Measurements from ENCODE around the gene KDM6B. TPM values are rescaled to one million over a fixed set of nuclear protein-coding genes. Genes with fewer than 3 reads are reported as not detected.
"Not testable (repeated sequence)": the region's sequence is repeated elsewhere in the genome, so short reads cannot be mapped to it uniquely, and the experiment has no call there.

The KDM6B gene
- polyA plus RNA-seq, 3 donors: 4.6 to 44.6 (median 21.6) TPM

DNA sequence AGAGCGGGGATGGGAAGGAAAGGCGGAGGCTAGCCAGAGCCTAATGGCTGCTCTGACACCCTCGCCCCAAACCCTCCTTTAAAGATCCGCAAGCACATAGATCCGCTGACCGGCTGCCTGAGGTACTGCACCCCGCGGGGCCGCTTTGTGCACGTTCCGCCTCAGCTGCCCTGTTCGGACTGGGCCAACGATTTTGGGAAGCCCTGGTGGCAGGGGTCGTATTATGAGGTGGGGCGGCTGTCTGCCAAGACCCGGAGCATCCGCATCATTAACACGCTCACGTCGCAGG, 24.4 kb downstream of the KDM6B start:
- WGBS, 3 donors: 18 to 48% (median 42%) methylated on average over 20 of the region's 20 CpGs
- peak overlapping the region; percentile 56 for H3K27ac ChIP-seq (ENCODE audit: low read depth, low read length)

DNA sequence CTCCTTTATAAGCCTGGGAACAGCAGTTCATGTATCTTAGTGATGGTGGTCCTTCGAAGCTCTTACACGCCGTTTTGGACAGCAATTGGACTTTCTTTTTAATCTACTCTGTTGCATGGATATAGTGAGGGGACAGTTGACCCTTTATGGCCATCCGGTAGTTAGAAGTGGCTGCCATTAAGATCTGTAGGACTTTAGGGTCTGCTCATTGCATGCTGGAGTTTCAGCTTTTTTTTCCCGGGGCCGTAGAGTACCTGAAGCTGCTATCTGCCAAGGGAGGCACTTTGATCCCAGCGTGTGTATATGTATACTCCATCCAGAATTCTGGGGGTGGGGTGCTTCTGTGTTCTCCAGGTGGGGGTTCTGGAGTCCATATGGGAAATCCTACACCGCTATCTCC, 25.0 kb downstream of the KDM6B start:
- WGBS, 3 donors: 64 to 90% (median 87%) methylated on average over 8 of the region's 8 CpGs

DNA sequence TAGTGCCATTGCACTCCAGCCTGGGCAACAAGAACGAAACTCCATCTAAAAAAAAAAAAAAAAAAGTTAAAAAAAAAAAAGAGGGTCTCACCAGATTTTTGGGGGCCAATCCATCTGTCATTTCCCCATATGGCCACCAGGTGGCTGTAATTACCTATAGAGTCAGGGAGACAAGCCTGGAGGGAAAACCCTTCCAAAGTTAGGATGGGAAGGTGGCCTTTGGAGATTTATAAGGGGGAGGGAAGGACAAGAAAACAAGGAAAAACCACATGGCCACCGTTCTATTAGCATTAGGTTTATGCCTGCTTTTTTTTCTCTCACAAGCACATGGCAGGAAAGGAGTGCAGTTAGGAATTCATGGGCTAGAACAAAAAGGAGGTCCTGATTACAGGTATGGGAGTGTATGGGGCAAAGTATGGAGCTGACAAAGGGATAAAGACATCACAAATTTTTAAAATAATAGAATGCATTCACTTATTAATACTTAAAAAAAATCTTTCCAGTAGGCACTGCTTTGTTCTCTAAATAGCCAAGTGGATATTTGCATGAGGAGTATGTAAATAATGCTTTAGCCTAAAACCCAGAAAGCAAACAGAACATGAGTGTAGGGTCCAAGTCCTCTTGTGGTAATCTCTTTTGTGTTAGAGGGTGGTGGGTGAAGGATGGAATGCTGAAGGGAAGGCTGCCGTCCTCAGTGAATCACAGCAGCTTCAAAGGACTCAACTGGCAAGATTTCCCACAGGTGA, 28.8 kb downstream of the KDM6B start:
- no peak overlapping the region for H3K27ac ChIP-seq (ENCODE audit: low read depth, low read length)
- WGBS, 3 donors: 26 to 39% (median 35%) methylated on average over 3 of the region's 3 CpGs

More for the DNA sequence above, 25.0 kb downstream of the KDM6B start:
- H3K27ac ChIP-seq (ENCODE audit: low read depth, low read length): no peak overlapping the region

- H3K27ac ChIP-seq (ENCODE audit: low read depth, low read length): not testable (repeated sequence)
- 78 to 90% (median 81%) methylated on average over 5 of the region's 5 CpGs for WGBS, 3 donors
These were observed 30.4 kb downstream of the KDM6B start for GRCh38 chr17:7864384-7864783.

DNA sequence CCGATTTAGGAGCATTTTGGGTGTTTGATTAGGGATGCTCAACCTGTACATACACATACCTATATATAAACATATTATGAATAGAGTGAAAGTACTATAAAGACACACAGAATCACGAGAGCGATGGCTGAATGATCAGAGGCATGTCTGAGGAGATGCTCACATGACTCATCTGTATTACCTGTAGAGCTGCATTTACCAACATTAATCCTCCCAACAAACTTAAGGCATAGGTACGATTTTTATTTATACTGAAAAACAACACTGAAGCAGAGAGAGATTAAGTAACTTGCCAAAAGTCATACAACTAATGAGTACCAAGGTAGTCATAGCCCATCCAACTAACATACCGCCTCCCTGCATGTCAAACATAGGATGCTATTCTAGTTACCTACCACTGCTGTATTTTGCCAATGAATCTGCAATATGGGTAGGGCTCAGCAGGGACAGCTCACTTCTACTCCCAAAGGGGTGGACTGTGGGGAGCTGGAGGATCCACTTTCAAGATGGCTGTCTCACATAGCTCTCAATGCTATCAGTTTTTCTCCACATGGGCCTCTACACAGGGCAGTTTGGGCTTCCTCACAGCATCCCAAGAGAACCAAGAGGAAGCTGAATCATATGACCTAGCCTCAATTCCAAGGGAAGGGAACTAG, 31.1 kb downstream of the KDM6B start:
- H3K27ac ChIP-seq (ENCODE audit: low read depth, low read length): no peak overlapping the region
- 89 to 95% (median 92%) methylated on average over 5 of the region's 5 CpGs for WGBS, 3 donors

DNA sequence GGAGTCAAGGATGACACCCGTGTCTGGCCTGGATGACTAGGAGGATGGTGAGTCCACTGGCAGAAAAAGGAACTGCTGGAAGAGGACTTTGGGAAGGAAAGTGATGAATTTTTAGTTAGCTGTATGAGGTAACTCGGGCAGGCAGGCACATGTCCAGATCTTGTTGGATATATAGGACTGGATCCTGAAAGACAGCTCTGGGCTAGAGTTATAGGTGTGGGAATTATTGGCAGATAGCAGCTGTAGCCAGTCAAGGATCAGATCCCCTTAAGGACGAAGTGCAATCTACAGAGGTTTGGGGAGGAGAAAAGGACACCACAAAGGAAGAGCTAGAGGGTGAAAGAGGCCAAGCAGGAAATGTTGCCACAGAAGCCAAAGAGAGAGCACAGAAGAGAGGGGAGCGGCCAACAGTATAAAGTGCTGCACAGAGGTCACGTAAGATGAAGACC, 33.9 kb downstream of the KDM6B start:
- no peak overlapping the region for H3K27ac ChIP-seq (ENCODE audit: low read depth, low read length)
- WGBS, 3 donors: 45 to 65% (median 61%) methylated on average over 5 of the region's 5 CpGs

- WGBS, 3 donors: 76 to 79% (median 77%) methylated on average over 4 of the region's 4 CpGs
- H3K27ac ChIP-seq (ENCODE audit: low read depth, low read length): no peak overlapping the region
These were observed 39.0 kb downstream of the KDM6B start for GRCh38 chr17:7873051-7873450.

GRCh38 chr17:7875804-7876370, 41.9 kb downstream of the KDM6B start:
- 74 to 85% (median 78%) methylated on average over 2 of the region's 2 CpGs for WGBS, 3 donors
- no peak overlapping the region for H3K27ac ChIP-seq (ENCODE audit: low read depth, low read length)

DNA sequence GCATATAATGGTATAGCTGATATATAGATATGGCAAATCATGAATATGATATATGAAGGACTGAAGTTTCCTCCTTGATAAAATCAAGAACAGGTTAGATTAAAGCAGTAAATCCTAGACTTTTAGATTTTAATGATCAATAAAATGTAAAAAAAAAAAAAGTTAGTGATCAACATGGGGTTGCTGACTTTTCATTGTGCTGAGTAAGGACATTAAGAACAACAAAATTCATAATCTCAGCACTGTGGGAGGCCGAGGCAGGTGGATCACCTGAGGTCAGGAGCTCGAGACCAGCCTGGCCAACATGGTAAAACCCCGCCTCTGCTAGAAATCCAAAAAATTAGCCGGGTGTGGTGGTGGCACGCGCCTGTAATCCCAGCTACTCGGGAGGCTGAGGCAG, 44.2 kb downstream of the KDM6B start:
- no peak overlapping the region for H3K27ac ChIP-seq (ENCODE audit: low read depth, low read length)
- WGBS, 3 donors: 79 to 94% (median 92%) methylated on average over 7 of the region's 7 CpGs

GRCh38 chr17:7880076-7880868, 46.3 kb downstream of the KDM6B start:
- 49 to 85% (median 78%) methylated on average over 3 of the region's 3 CpGs for WGBS, 3 donors

DNA sequence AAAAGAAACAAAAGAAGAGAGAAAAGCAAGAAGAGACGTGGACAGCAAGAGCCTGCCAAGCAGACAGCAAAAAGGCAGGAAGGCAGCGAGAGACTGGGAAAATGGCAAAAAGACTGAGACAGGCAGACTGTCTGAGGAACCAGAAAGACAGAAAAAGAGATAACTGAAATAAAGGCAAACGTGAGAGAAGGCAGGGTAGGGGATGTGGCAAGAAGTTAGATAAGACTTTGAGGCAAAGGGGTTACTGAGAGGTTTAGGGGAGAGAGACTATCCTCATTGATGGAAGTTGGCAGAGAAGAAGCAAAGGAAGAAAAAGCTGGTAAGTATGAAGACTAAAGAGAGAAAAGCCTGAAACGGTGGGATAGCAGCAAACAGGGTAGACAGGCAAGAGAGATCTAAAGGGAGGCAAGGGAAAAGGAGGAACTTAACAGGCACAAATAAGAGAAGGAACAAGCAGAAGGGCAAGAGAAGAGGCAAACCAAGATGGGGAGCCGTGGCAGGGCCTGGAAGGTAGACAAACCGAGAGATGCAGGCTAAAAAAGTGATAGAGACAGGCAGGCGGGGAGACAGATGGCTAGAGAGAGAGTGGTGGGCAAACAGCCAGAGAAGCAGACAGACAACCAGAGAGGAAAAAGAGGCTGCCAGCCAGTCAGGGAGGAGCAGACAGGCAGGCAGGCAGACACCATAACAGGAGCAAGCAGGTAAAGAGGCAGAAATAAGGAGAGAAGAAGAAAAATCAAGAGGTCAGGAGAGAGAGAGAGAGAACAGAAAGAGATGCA, 47.4 kb downstream of the KDM6B start:
- 50 to 58% (median 52%) methylated on average over 7 of the region's 7 CpGs for WGBS, 3 donors
- H3K27ac ChIP-seq (ENCODE audit: low read depth, low read length): no peak overlapping the region

More at GRCh38 chr17:7880076-7880868, 46.3 kb downstream of the KDM6B start:
- H3K27ac ChIP-seq (ENCODE audit: low read depth, low read length): no peak overlapping the region

- H3K27ac ChIP-seq (ENCODE audit: low read depth, low read length): no peak overlapping the region
- WGBS, 3 donors: 70 to 72% (median 70%) methylated on average over 7 of the region's 7 CpGs
These were observed 48.1 kb downstream of the KDM6B start for GRCh38 chr17:7882068-7882467.

- no peak overlapping the region for H3K27ac ChIP-seq (ENCODE audit: low read depth, low read length)
- WGBS, 3 donors: 78 to 87% (median 79%) methylated on average over 3 of the region's 3 CpGs
These were observed 48.6 kb downstream of the KDM6B start for GRCh38 chr17:7882629-7883028.

Other genes starting within 250 kb of the KDM6B start
- 1 to 10 TPM in 1 of 3 donors, under 1 TPM in 2; 0.21 to 2.7 (median 0.46) TPM for gene SOX15, start 244.1 kb upstream of the KDM6B start, polyA plus RNA-seq
- 10 to 100 TPM; 14.7 to 29.9 (median 23.3) TPM for gene FXR2, start 219.3 kb upstream of the KDM6B start, polyA plus RNA-seq
- 100 to 1,000 TPM in 2 of 3 donors, 10 to 100 TPM in 1; 93.7 to 142 (median 130) TPM for gene SAT2, start 206.4 kb upstream of the KDM6B start, polyA plus RNA-seq
- under 1 TPM; 0.32 to 0.67 (median 0.45) TPM for gene SHBG, start 204.1 kb upstream of the KDM6B start, polyA plus RNA-seq
- gene ATP1B2, start 183.3 kb upstream of the KDM6B start, polyA plus RNA-seq: 1 to 10 TPM in 2 of 3 donors, under 1 TPM in 1; 0.51 to 2.2 (median 1.5) TPM
- 10 to 100 TPM; 13.5 to 17.8 (median 16.6) TPM for gene TP53, start 146.7 kb upstream of the KDM6B start, polyA plus RNA-seq
- 1 to 10 TPM; 2.8 to 5.6 (median 5.0) TPM for gene WRAP53, start 145.7 kb upstream of the KDM6B start, polyA plus RNA-seq
- 1 to 10 TPM in 1 of 3 donors, under 1 TPM in 2; 0.54 to 1.1 (median 0.89) TPM for gene EFNB3, start 129.0 kb upstream of the KDM6B start, polyA plus RNA-seq
- gene DNAH2, start 116.5 kb upstream of the KDM6B start, polyA plus RNA-seq: under 1 TPM; 0.03 to 0.79 (median 0.19) TPM
- 10 to 100 TPM; 10.4 to 85.7 (median 77.4) TPM for gene TMEM88, start 20.8 kb downstream of the KDM6B start, polyA plus RNA-seq
- 100 to 1,000 TPM in 2 of 3 donors, 10 to 100 TPM in 1; 69.0 to 191 (median 132) TPM for gene NAA38, start 23.3 kb downstream of the KDM6B start, polyA plus RNA-seq
- gene CYB5D1, start 23.8 kb downstream of the KDM6B start, polyA plus RNA-seq: 10 to 100 TPM in 2 of 3 donors, 1 to 10 TPM in 1; 8.9 to 15.4 (median 11.2) TPM
- gene CHD3, start 54.6 kb downstream of the KDM6B start, polyA plus RNA-seq: 100 to 1,000 TPM in 1 of 3 donors, 10 to 100 TPM in 2; 38.4 to 169 (median 39.4) TPM
- gene RNF227, start 82.1 kb downstream of the KDM6B start, polyA plus RNA-seq: 1 to 10 TPM; 1.9 to 2.2 (median 2.0) TPM
- gene KCNAB3, start 95.6 kb downstream of the KDM6B start, polyA plus RNA-seq: 1 to 10 TPM in 2 of 3 donors, under 1 TPM in 1; 0.77 to 1.9 (median 1.7) TPM
- 100 to 1,000 TPM in 1 of 3 donors, 10 to 100 TPM in 2; 51.1 to 132 (median 89.0) TPM for gene TRAPPC1, start 97.7 kb downstream of the KDM6B start, polyA plus RNA-seq
- gene CNTROB, start 98.0 kb downstream of the KDM6B start, polyA plus RNA-seq: 10 to 100 TPM; 10.8 to 28.0 (median 15.7) TPM
- under 1 TPM; 0.04 to 0.15 (median 0.11) TPM for gene GUCY2D, start 168.4 kb downstream of the KDM6B start, polyA plus RNA-seq
- 1 to 10 TPM in 2 of 3 donors, under 1 TPM in 1; 0.71 to 1.2 (median 1.0) TPM for gene ALOX15B, start 204.8 kb downstream of the KDM6B start, polyA plus RNA-seq

All from adipose tissue (tissue), 3 donors.